Panc1 (cell line): ENCODE data around the gene ZNF428. TPM values are rescaled to one million over a fixed set of nuclear protein-coding genes. Genes with fewer than 3 reads are reported as not detected.

Experiments used
- ATAC-seq: fragments of 200-7000 bp; cut with Tn5 transposase; 2 replicates; pipeline ENCODE4 v1.9.1; 2020; ENCODE audit warnings: mild to moderate bottlenecking, moderate library complexity
- BruUV-seq: library from RNA; stranded (reverse); fragments of 400-500 nt; replicated peaks from 2 replicates; lab custom pipeline; 2021; lab: Mats Ljungman, UMichigan
- CTCF ChIA-PET: fragments of 300-600 bp; sonication (Branson Sonifier 250); formaldehyde crosslinking; loops from one replicate; lab custom pipeline; 2022; ENCODE audit warnings: antibody characterized with exemption; lab: Charles Lee
- POLR2A ChIA-PET: fragments of 300-600 bp; sonication (Branson Sonifier 250); formaldehyde crosslinking; loops from one replicate; lab custom pipeline; 2022; ENCODE audit warnings: antibody characterized with exemption; lab: Charles Lee
- DNase-seq: peaks from one replicate; pipeline ENCODE4 v3.0.0-alpha.2; 2010; ENCODE audit warnings: low read depth, low spot score
- H3K27ac ChIP-seq: 2 replicates; pipeline ENCODE4 v1.5.1; 2011; ENCODE audit warnings: mild to moderate bottlenecking, low read length, inconsistent platforms
- H3K27me3 ChIP-seq: fragments of 200-500 bp; sonication (Bioruptor generic); 2 replicates; pipeline ENCODE4 v1.6.0; 2014; ENCODE audit warnings: low read length, inconsistent platforms; ENCODE audit not compliant: control insufficient read depth, insufficient read depth
- H3K36me3 ChIP-seq: fragments of 200-500 bp; sonication (Bioruptor generic); 2 replicates; pipeline ENCODE4 v1.5.1; 2014; ENCODE audit warnings: inconsistent platforms, mild to moderate bottlenecking, low read length, moderate library complexity; ENCODE audit not compliant: control insufficient read depth, insufficient read depth
- H3K4me1 ChIP-seq: 2 replicates; pipeline ENCODE4 v1.5.1; 2011; ENCODE audit warnings: inconsistent platforms, mild to moderate bottlenecking, low read length, moderate library complexity; ENCODE audit not compliant: control insufficient read depth, insufficient read depth
- H3K4me3 ChIP-seq, 2 experiments: 2 replicates each; pipeline ENCODE4 v1.5.1; 2011 to 2012; ENCODE audit warnings: low read depth in 2 of 2, low read length in 2 of 2, mild to moderate bottlenecking in 2 of 2, inconsistent platforms in 1 of 2, moderate library complexity in 1 of 2
- H3K9me3 ChIP-seq: fragments of 200-500 bp; sonication (Bioruptor generic); 2 replicates; pipeline ENCODE4 v1.5.1; 2014; ENCODE audit warnings: low read depth, mild to moderate bottlenecking, inconsistent platforms, low read length, moderate library complexity; ENCODE audit not compliant: control insufficient read depth, insufficient read depth
- CTCF ChIP-seq: fragments of 450-650 bp; IDR thresholded peaks from 2 replicates; pipeline ENCODE4 v1.5.1; 2017; ENCODE audit warnings: mild to moderate bottlenecking
- POLR2AphosphoS5 ChIP-seq: IDR thresholded peaks from 2 replicates; pipeline ENCODE4 v1.6.1; 2012; ENCODE audit warnings: mild to moderate bottlenecking, low read depth, low read length, moderate library complexity
- REST ChIP-seq, 2 experiments: IDR thresholded peaks; 2 replicates each; pipeline ENCODE4 v1.6.1; 2011 to 2012; ENCODE audit warnings: low read depth in 2 of 2, control low read depth in 1 of 2, low read length in 1 of 2, mild to moderate bottlenecking in 1 of 2, moderate library complexity in 1 of 2; ENCODE audit not compliant: insufficient read depth in 1 of 2
- SIN3A ChIP-seq: IDR thresholded peaks from 2 replicates; pipeline ENCODE4 v1.6.1; 2012; ENCODE audit warnings: low read depth, mild to moderate bottlenecking, low read length, moderate library complexity, borderline replicate concordance; ENCODE audit not compliant: insufficient read depth
- TCF7L2 ChIP-seq: IDR thresholded peaks from 2 replicates; pipeline ENCODE4 v1.6.1; 2011; ENCODE audit warnings: mild to moderate bottlenecking, low read depth, low read length, inconsistent platforms
- in situ Hi-C: cut with HindIII; loops from 2 replicates; pipeline ENCODE4 v1.10.0; 2016; ENCODE audit warnings: low sequenced_read_pairs, low pct_unique_long_range_greater_than_20kb
- intact Hi-C: fragments of 100-400 bp; cut with micrococcal nuclease; formaldehyde crosslinking; loops from one replicate; pipeline ENCODE4 v1.10.0; 2022; ENCODE audit not compliant: unreplicated experiment
- total RNA-seq: library from RNA; stranded (reverse); gene quantifications from one replicate; pipeline ENCODE4 v1.2.1, GENCODE V29; 2021; ENCODE audit not compliant: unreplicated experiment

Gene ZNF428
- total RNA-seq, 1 experiment from 2014 or later: 45.6 TPM

- H3K27me3 ChIP-seq: no peaks in the 10 kb centered on the region
- H3K9me3 ChIP-seq: no peaks in the 10 kb centered on the region
- CTCF ChIA-PET: interaction anchor here (0.6 kb wide), 1 partner anchor 54 kb away, joined by 3 read pairs; no protein-coding TSS in a partner anchor
- no peak overlapping the region for H3K4me3 ChIP-seq
- H3K27ac ChIP-seq: no peak overlapping the region
- no peak for DNase-seq
- POLR2A ChIA-PET: no interaction called here
- no peak for ATAC-seq
- no peak for TF ChIP-seq POLR2AphosphoS5
- no peak for TF ChIP-seq SIN3A
- TF ChIP-seq CTCF: no peak
- TF ChIP-seq TCF7L2: no peak
- TF ChIP-seq REST (IDR thresholded peaks at IDR 0.05; ENCODE audit: insufficient read depth in 1 of 2, low read depth in 2 of 2, low read length in 1 of 2): no peak
- no peaks in the 10 kb centered on the region for H3K4me1 ChIP-seq
- BruUV-seq: no TSS peak
- intact Hi-C loops: no loop called here
- in situ Hi-C loops: no loop called here
- no peaks in the 10 kb centered on the region for H3K36me3 ChIP-seq
Observed at GRCh38 chr19:43589678-43590077, 29.8 kb downstream of the ZNF428 start.

GRCh38 chr19:43589277-43589676 lies 30.2 kb downstream of the ZNF428 start:
- no TSS peak for BruUV-seq
- CTCF ChIA-PET: interaction anchor here (0.6 kb wide), 1 partner anchor 54 kb away, joined by 3 read pairs; no protein-coding TSS in a partner anchor
- H3K4me1 ChIP-seq: no peaks in the 10 kb centered on the region

More at GRCh38 chr19:43589277-43589676, 30.2 kb downstream of the ZNF428 start:
- Histone ChIP-seq H3K4me3 (no peak overlapping the region), H3K27ac (no peak overlapping the region), H3K9me3 (no peaks in the 10 kb centered on the region), H3K36me3 (no peaks in the 10 kb centered on the region), H3K27me3 (no peaks in the 10 kb centered on the region)
- POLR2A ChIA-PET: no interaction called here
- TF ChIP-seq CTCF: no peak
- TF ChIP-seq REST (IDR thresholded peaks at IDR 0.05; ENCODE audit: insufficient read depth in 1 of 2, low read depth in 2 of 2, low read length in 1 of 2): no peak
- TF ChIP-seq SIN3A: no peak
- no peak for TF ChIP-seq POLR2AphosphoS5
- TF ChIP-seq TCF7L2: no peak
- DNase-seq: no peak
- in situ Hi-C loops (no loop called here), intact Hi-C loops (no loop called here)
- no peak for ATAC-seq
